Astrocyte (in vitro differentiated cells and primary cell): ENCODE results near the gene FBLN1.
"Not testable (repeated sequence)": the region's sequence is repeated elsewhere in the genome, so short reads cannot be mapped to it uniquely, and the experiment has no call there.

Source experiments
- EZH2 ChIP-seq: IDR thresholded peaks from 2 replicates; pipeline ENCODE4 v1.6.1; 2012; ENCODE audit warnings: mild to moderate bottlenecking, low read length, inconsistent platforms; ENCODE audit not compliant: insufficient read depth
- TF ChIP-seq, protein P1 (sequence below): IDR thresholded peaks from 2 replicates; pipeline ENCODE4 v1.5.1; 2011; ENCODE audit warnings: low read depth, mild to moderate bottlenecking, inconsistent platforms, low read length, moderate library complexity; ENCODE audit not compliant: insufficient read depth

DNA sequence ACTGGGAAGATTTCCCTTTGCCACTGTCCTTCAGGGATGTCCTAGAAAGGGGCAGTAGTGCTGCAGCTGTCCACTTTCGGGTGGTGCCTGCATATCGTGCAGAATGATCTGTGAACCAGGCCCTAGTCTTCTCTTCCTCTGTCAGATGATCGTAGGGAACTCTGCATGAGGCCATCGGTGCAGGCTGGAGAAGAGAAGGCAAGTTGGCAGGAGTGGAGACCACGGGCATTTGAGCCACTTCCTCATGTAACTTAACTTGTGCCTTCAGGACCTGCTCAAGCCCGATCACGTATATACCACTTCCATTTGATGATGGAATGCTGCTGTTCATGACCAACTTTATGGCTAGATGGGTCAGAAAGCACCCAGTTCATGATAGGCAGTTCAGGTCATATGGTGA lies 55.2 kb downstream of the FBLN1 start:
- not testable (repeated sequence) for TF ChIP-seq EZH2
- TF ChIP-seq, protein P1, sequence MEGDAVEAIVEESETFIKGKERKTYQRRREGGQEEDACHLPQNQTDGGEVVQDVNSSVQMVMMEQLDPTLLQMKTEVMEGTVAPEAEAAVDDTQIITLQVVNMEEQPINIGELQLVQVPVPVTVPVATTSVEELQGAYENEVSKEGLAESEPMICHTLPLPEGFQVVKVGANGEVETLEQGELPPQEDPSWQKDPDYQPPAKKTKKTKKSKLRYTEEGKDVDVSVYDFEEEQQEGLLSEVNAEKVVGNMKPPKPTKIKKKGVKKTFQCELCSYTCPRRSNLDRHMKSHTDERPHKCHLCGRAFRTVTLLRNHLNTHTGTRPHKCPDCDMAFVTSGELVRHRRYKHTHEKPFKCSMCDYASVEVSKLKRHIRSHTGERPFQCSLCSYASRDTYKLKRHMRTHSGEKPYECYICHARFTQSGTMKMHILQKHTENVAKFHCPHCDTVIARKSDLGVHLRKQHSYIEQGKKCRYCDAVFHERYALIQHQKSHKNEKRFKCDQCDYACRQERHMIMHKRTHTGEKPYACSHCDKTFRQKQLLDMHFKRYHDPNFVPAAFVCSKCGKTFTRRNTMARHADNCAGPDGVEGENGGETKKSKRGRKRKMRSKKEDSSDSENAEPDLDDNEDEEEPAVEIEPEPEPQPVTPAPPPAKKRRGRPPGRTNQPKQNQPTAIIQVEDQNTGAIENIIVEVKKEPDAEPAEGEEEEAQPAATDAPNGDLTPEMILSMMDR = not testable (repeated sequence)
